ENCODE data around the gene ABHD4.

- TF ChIP-seq, protein P1, sequence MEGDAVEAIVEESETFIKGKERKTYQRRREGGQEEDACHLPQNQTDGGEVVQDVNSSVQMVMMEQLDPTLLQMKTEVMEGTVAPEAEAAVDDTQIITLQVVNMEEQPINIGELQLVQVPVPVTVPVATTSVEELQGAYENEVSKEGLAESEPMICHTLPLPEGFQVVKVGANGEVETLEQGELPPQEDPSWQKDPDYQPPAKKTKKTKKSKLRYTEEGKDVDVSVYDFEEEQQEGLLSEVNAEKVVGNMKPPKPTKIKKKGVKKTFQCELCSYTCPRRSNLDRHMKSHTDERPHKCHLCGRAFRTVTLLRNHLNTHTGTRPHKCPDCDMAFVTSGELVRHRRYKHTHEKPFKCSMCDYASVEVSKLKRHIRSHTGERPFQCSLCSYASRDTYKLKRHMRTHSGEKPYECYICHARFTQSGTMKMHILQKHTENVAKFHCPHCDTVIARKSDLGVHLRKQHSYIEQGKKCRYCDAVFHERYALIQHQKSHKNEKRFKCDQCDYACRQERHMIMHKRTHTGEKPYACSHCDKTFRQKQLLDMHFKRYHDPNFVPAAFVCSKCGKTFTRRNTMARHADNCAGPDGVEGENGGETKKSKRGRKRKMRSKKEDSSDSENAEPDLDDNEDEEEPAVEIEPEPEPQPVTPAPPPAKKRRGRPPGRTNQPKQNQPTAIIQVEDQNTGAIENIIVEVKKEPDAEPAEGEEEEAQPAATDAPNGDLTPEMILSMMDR (IDR thresholded peaks at IDR 0.05) = no peak
- no peak for TF ChIP-seq EP300 (IDR thresholded peaks at IDR 0.05)
- peak in 1 of 4 donors; percentile 11 for TF ChIP-seq POLR2AphosphoS5 (IDR thresholded peaks at IDR 0.05)
Measured at GRCh38 chr14:22556021-22556989, 41.8 kb upstream of the ABHD4 start.
